Endothelial cell of umbilical vein (primary cell): ENCODE results near the gene CPB1. TPM values are rescaled to one million over a fixed set of nuclear protein-coding genes. Genes with fewer than 3 reads are reported as not detected.

Experiments
- BruUV-seq: library from RNA; stranded (reverse); fragments of 400-500 nt; replicated peaks from 2 replicates; lab custom pipeline; 2021; lab: Mats Ljungman, UMichigan
- CTCF ChIA-PET: fragments of 300-600, 350-600 bp; sonication (Branson Sonifier 250); formaldehyde crosslinking; loops from one replicate; lab custom pipeline; 2021; ENCODE audit warnings: antibody characterized with exemption, inconsistent platforms; lab: Charles Lee
- POLR2A ChIA-PET: fragments of 300-600, 350-600 bp; sonication (Branson Sonifier 250); formaldehyde crosslinking; loops from one replicate; lab custom pipeline; 2021; ENCODE audit warnings: antibody characterized with exemption, inconsistent platforms; lab: Charles Lee
- DNase-seq: peaks from one replicate; pipeline ENCODE4 v3.0.0-alpha.2; 2011; ENCODE audit warnings: low read depth, low spot score
- FAIRE-seq: peaks from 2 replicates; lab custom pipeline; 2011; peaks lifted over from hg19 to GRCh38; lab: Jason Lieb, UNC
- H2AFZ ChIP-seq: 2 replicates; pipeline ENCODE4 v1.6.0; 2012; ENCODE audit warnings: low read depth, low read length, control low read depth, inconsistent platforms
- H3K27ac ChIP-seq: 2 replicates; pipeline ENCODE4 v1.5.1; 2011; ENCODE audit warnings: low read depth, mild to moderate bottlenecking, control low read depth, low read length, moderate library complexity; ENCODE audit not compliant: insufficient read depth
- H3K27me3 ChIP-seq, 2 experiments: 2 replicates each; pipeline versions ENCODE4 v1.6.0 to v1.6.1; 2011; ENCODE audit warnings: low read length in 2 of 2, mixed read lengths in 1 of 2; ENCODE audit not compliant: control insufficient read depth in 2 of 2, insufficient read depth in 2 of 2
- H3K36me3 ChIP-seq, 2 experiments: 2 replicates in 1 of 2; 3 replicates in 1 of 2; pipeline ENCODE4 v1.5.1; 2011; ENCODE audit warnings: low read length in 2 of 2, mild to moderate bottlenecking in 1 of 2, moderate library complexity in 1 of 2; ENCODE audit not compliant: control insufficient read depth in 2 of 2, insufficient read depth in 2 of 2; ENCODE audit errors: extremely low read depth in 1 of 2
- H3K4me1 ChIP-seq: 3 replicates; pipeline ENCODE4 v1.5.1; 2011; ENCODE audit warnings: mild to moderate bottlenecking, low read length; ENCODE audit not compliant: control insufficient read depth, insufficient read depth; ENCODE audit errors: extremely low read depth
- H3K4me2 ChIP-seq: 2 replicates; pipeline ENCODE4 v1.6.1; 2011; ENCODE audit warnings: low read length, control low read depth, mixed read lengths; ENCODE audit not compliant: insufficient read depth
- H3K4me3 ChIP-seq, 3 experiments: fragments of 200-600 bp in 1 of 3; sonication (generic), shearing (Covaris generic) in 1 of 3; replicated peaks in 1 of 3; 2 replicates each; pipeline ENCODE4 v1.5.1; 2011 to 2016; ENCODE audit warnings: control low read depth in 3 of 3, low read length in 3 of 3, mild to moderate bottlenecking in 2 of 3, inconsistent platforms in 1 of 3, low read depth in 1 of 3, moderate library complexity in 1 of 3; ENCODE audit not compliant: insufficient read depth in 1 of 3
- H3K79me2 ChIP-seq: 2 replicates; pipeline ENCODE4 v1.6.0; 2012; ENCODE audit warnings: low read length, inconsistent platforms; ENCODE audit not compliant: control insufficient read depth, insufficient read depth
- H3K9ac ChIP-seq: replicated peaks from 2 replicates; pipeline ENCODE3; 2011; ENCODE audit warnings: low read length, control low read depth; ENCODE audit not compliant: insufficient read depth; ENCODE audit errors: extremely low read depth
- H3K9me1 ChIP-seq: replicated peaks from 3 replicates; pipeline ENCODE4 v1.6.0; 2011; ENCODE audit warnings: mild to moderate bottlenecking, low read length; ENCODE audit not compliant: control insufficient read depth, insufficient read depth; ENCODE audit errors: extremely low read depth
- H3K9me3 ChIP-seq: replicated peaks from 2 replicates; pipeline ENCODE4 v1.5.1; 2012; ENCODE audit warnings: low read length, inconsistent platforms; ENCODE audit not compliant: control insufficient read depth, insufficient read depth
- H4K20me1 ChIP-seq: replicated peaks from 2 replicates; pipeline ENCODE3; 2011; ENCODE audit warnings: mild to moderate bottlenecking, low read length; ENCODE audit not compliant: control insufficient read depth, insufficient read depth; ENCODE audit errors: extremely low read depth
- POLR2A ChIP-seq: IDR thresholded peaks from 2 replicates; pipeline ENCODE4 v1.6.1; 2012; ENCODE audit warnings: low read depth, mild to moderate bottlenecking, control low read depth, low read length
- POLR2AphosphoS5 ChIP-seq: IDR thresholded peaks from 2 replicates; pipeline ENCODE4 v1.6.1; 2012; ENCODE audit warnings: low read depth, mild to moderate bottlenecking, control low read depth, low read length, moderate library complexity; ENCODE audit not compliant: insufficient read depth
- dilution Hi-C: fragments of 300-500 bp; cut with MboI; formaldehyde crosslinking; loops from one replicate; pipeline ENCODE4 v1.15.0; 2019; ENCODE audit warnings: low sequenced_read_pairs; ENCODE audit not compliant: extremely low pct_ligation_motif_present
- intact Hi-C: fragments of 100-400 bp; cut with micrococcal nuclease; formaldehyde crosslinking; loops from one replicate; pipeline ENCODE4 v1.10.0; 2022
- polyA plus RNA-seq, 4 experiments: library from polyadenylated mRNA; depleted of rRNA in 3 of 4; stranded (reverse) in 3 of 4; unstranded in 1 of 4; fragments of >200 nt; gene quantifications; 2 replicates each; pipeline versions ENCODE4 v1.2.1 to v1.2.3, GENCODE V29; 2011 to 2012; ENCODE audit warnings: missing spikeins in 1 of 4
- total RNA-seq: library from RNA; stranded (reverse); gene quantifications from 2 replicates; pipeline ENCODE4 v1.2.3, GENCODE V29; 2021

Gene CPB1
- total and polyA plus RNA-seq, 2 donors (not counting 3 experiments of a cell fraction or from before 2014, with no cell fraction given) = not detected

DNA sequence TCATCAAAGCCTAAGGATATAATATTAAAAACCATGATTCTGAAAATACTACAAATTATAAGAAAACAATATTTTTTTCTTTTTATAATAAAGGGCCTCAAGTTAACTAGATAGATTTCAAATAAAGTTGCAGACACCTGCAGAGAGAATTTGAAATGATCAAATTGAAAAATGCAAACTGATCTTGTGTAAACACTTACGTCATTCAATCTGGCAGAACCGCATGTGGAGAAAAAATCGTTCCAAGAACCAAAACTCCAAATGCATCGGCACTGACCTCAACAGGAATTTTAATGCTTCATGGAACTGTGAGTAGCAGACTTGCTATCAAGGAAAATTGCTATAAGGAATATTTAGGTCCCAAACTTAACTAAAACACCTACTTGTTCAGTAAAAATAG lies 54.7 kb downstream of the CPB1 start:
- H3K4me3 ChIP-seq = no peak overlapping the region
- H3K9me3 ChIP-seq = no peaks in the 10 kb centered on the region
- POLR2A ChIA-PET = no interaction called here
- DNase-seq (no peak), FAIRE-seq (no peak)
- no peak overlapping the region for H3K4me2 ChIP-seq
- H3K9me1 ChIP-seq = peaks cover 2% of the 10 kb centered on the region
- H3K79me2 ChIP-seq = no peaks in the 10 kb centered on the region
- H3K9ac ChIP-seq = no peak overlapping the region
- no peaks in the 10 kb centered on the region for H3K36me3 ChIP-seq
- TF ChIP-seq POLR2A = no peak
- H4K20me1 ChIP-seq = no peaks in the 10 kb centered on the region
- CTCF ChIA-PET = interaction anchor here (1.7 to 2.2 kb wide), 2 partner anchors 16 to 61 kb away, joined by 5 to 6 read pairs; no protein-coding TSS in a partner anchor
- H2AFZ ChIP-seq = no peak overlapping the region
- BruUV-seq = no TSS peak
- peaks cover 0 to under 1% of the 10 kb centered on the region in 2 experiments for H3K27me3 ChIP-seq
- dilution Hi-C loops = no loop called here
- intact Hi-C loops = no loop called here
- H3K4me1 ChIP-seq = peaks cover 36% of the 10 kb centered on the region
- no peak overlapping the region for H3K27ac ChIP-seq

- Histone ChIP-seq H3K27ac (no peak overlapping the region), H2AFZ (no peak overlapping the region), H3K9ac (no peak overlapping the region), H3K4me1 (peaks cover 36% of the 10 kb centered on the region), H3K27me3 (peaks cover 0 to 5% of the 10 kb centered on the region in 2 experiments), H4K20me1 (no peaks in the 10 kb centered on the region), H3K9me3 (no peaks in the 10 kb centered on the region), H3K79me2 (no peaks in the 10 kb centered on the region), H3K36me3 (no peaks in the 10 kb centered on the region), H3K9me1 (peaks cover 2% of the 10 kb centered on the region), H3K4me2 (no peak overlapping the region), H3K4me3 (no peak overlapping the region)
- ChIA-PET CTCF (interaction anchor here (1.0 to 2.6 kb wide), 4 partner anchors 9 to 60 kb away, joined by 3 to 10 read pairs (median 4); no protein-coding TSS in a partner anchor), POLR2A (no interaction called here)
- no peak for TF ChIP-seq POLR2AphosphoS5
- no peak for DNase-seq
- intact Hi-C loops (no loop called here), dilution Hi-C loops (no loop called here)
- no peak for FAIRE-seq
- no TSS peak for BruUV-seq
Measured at GRCh38 chr3:148883163-148883562, 55.6 kb downstream of the CPB1 start.
